ENCODE results near the gene METTL9. TPM values are rescaled to one million over a fixed set of nuclear protein-coding genes. Genes with fewer than 3 reads are reported as not detected.

The METTL9 gene
- total and polyA plus RNA-seq, 9 of the 15 experiments (the other 6 are each of a cell fraction or from before 2014, with no cell fraction given): 12.2 to 107 (median 79.1) TPM

GRCh38 chr16:21626659-21627277 is 27.4 kb downstream of the METTL9 start:
- no peak for ATAC-seq
- no peak overlapping the region for H3K4me2 ChIP-seq (ENCODE audit: insufficient read depth, low read length)
- H3K4me3 ChIP-seq: no peak overlapping the region
- H3K27ac ChIP-seq (ENCODE audit: extremely low read depth, low read depth, low read length): no peak overlapping the region
- no peaks in the 10 kb centered on the region for H4K20me1 ChIP-seq (replicated peaks; ENCODE audit: control insufficient read depth, insufficient read depth, low read length)
- TF ChIP-seq ZNF407 (IDR thresholded peaks at IDR 0.05; ENCODE audit: low read depth): no peak
- 0 out of 2 replicates have a peak, but pooled peaks have one; percentile 30 for TF ChIP-seq FOXJ2 (tag; IDR thresholded peaks at IDR 0.05)
- TF ChIP-seq PRPF4 (IDR thresholded peaks at IDR 0.05; ENCODE audit: insufficient read depth, low read depth, low read length, poor library complexity, severe bottlenecking): no peak
- no peak for TF ChIP-seq ZSCAN29 (IDR thresholded peaks at IDR 0.05)
- H3K27me3 ChIP-seq (ENCODE audit: control insufficient read depth in 2 of 2, insufficient read depth in 2 of 2, low read length in 2 of 2): no peaks in the 10 kb centered on the region
- no peak overlapping the region for H3K9ac ChIP-seq (ENCODE audit: insufficient read depth in 1 of 2, low read depth in 2 of 2, low read length in 2 of 2)
- BruUV-seq (replicated peaks): TSS peak; percentile 19
- ChIA-PET POLR2A (interaction anchor here (1.2 kb wide), 1 partner anchor 9 kb away, joined by 3 read pairs; no protein-coding TSS in a partner anchor), CTCF (ENCODE audit: low intra/inter-chr PET ratio) (no interaction called here)
- no peak for DNase-seq (ENCODE audit: extremely low read depth in 1 of 4, low spot score in 3 of 4)
- H3K9me3 ChIP-seq (replicated peaks; ENCODE audit: control insufficient read depth, insufficient read depth, low read depth, low read length): peaks cover 2% of the 10 kb centered on the region; the same call in 1 of the 2 replicates
- in situ Hi-C loops (cut with MboI) (no loop called here), intact Hi-C loops (cut with micrococcal nuclease) (no loop called here)
- WGBS (ENCODE audit: insufficient coverage, low coverage, missing lambda C conversion rate): 70% methylated on average over 6 of the region's 6 CpGs
- H3K4me1 ChIP-seq (replicated peaks in 1 of 2; ENCODE audit: control insufficient read depth in 2 of 2, insufficient read depth in 2 of 2, low read length in 2 of 2): 0 out of 5 replicates have a peak, but pooled peaks cover 0 to 3% of the 10 kb centered on the region in 2 experiments
- no peaks in the 10 kb centered on the region for H3K9me1 ChIP-seq (ENCODE audit: control insufficient read depth, insufficient read depth, low read length)
- H2AFZ ChIP-seq (ENCODE audit: low read depth, low read length): no peak overlapping the region
- no peak for FAIRE-seq
- no peaks in the 10 kb centered on the region for H3K79me2 ChIP-seq (ENCODE audit: control insufficient read depth, insufficient read depth, low read length)
- peaks cover 50% of the 10 kb centered on the region; the same call in 2 of the 3 replicates for H3K36me3 ChIP-seq (ENCODE audit: control insufficient read depth, insufficient read depth, low read length)

All from K562 (cell line).